BLaER1 treated with 17β-estradiol and CSF1 and Interleukin-3, amounts not matched to agents 10 nM and 100 nM (cell line): ENCODE measurements around the gene FNIP2.
"Not testable (repeated sequence)": the region's sequence is repeated elsewhere in the genome, so short reads cannot be mapped to it uniquely, and the experiment has no call there.

Experiments
- H3K27ac ChIP-seq, 11 experiments: shearing (Covaris generic); formaldehyde crosslinking; 2 replicates each; pipeline ENCODE4 v1.8.1; 2022
- H3K27me3 ChIP-seq, 11 experiments: shearing (Covaris generic); formaldehyde crosslinking; 2 replicates each; pipeline ENCODE4 v1.8.1; 2022
- H3K36me3 ChIP-seq, 11 experiments: shearing (Covaris generic); formaldehyde crosslinking; 2 replicates each; pipeline ENCODE4 v1.8.1; 2022
- H3K4me1 ChIP-seq, 10 experiments: shearing (Covaris generic); formaldehyde crosslinking; 2 replicates each; pipeline ENCODE4 v1.8.1; 2022
- H3K4me2 ChIP-seq, 11 experiments: shearing (Covaris generic); formaldehyde crosslinking; 2 replicates each; pipeline ENCODE4 v1.8.1; 2022
- H3K4me3 ChIP-seq, 10 experiments: shearing (Covaris generic); formaldehyde crosslinking; 2 replicates each; pipeline ENCODE4 v1.8.1; 2022
- H3K9ac ChIP-seq, 11 experiments: shearing (Covaris generic); formaldehyde crosslinking; 2 replicates each; pipeline ENCODE4 v1.8.1; 2022
- H3K9me3 ChIP-seq, 11 experiments: shearing (Covaris generic); formaldehyde crosslinking; replicated peaks in 1 of 11; 2 replicates each; pipeline ENCODE4 v1.8.1; 2022
- H4K20me1 ChIP-seq, 11 experiments: shearing (Covaris generic); formaldehyde crosslinking; 2 replicates each; pipeline ENCODE4 v1.8.1; 2022
- Cebpa-rat ChIP-seq, 11 experiments: shearing (Covaris generic); IDR thresholded peaks; 2 replicates each; pipeline ENCODE4 v1.8.1; 2022

FNIP2 gene

GRCh38 chr4:158903079-158903456 lies 134.2 kb downstream of the FNIP2 start:
- no peak for TF ChIP-seq Cebpa-rat (IDR thresholded peaks at IDR 0.05)
- H3K4me1 ChIP-seq: peaks cover 10 to 32% (median 19%) of the 10 kb centered on the region in 10 experiments
- no peak overlapping the region for H3K9ac ChIP-seq
- H3K27me3 ChIP-seq: no peaks in the 10 kb centered on the region
- H3K36me3 ChIP-seq: peaks cover 14 to 97% (median 27%) of the 10 kb centered on the region in 11 experiments
- H3K4me2 ChIP-seq: no peak overlapping the region
- H4K20me1 ChIP-seq: peaks cover 0 to 94% (median 0%) of the 10 kb centered on the region in 11 experiments; a peak in 4 of 22 replicates
- H3K4me3 ChIP-seq: no peak overlapping the region
- no peak overlapping the region for H3K27ac ChIP-seq
- H3K9me3 ChIP-seq: peaks cover 0 to 28% (median 25%) of the 10 kb centered on the region in 11 experiments; a peak in 16 of 22 replicates

- Histone ChIP-seq H3K27me3 (no peaks in the 10 kb centered on the region), H4K20me1 (peaks cover 0 to 93% (median 0%) of the 10 kb centered on the region in 11 experiments; a peak in 4 of 22 replicates), H3K4me1 (peaks cover 10 to 32% (median 19%) of the 10 kb centered on the region in 10 experiments), H3K36me3 (peaks cover 14 to 97% (median 27%) of the 10 kb centered on the region in 11 experiments), H3K27ac (no peak overlapping the region), H3K9me3 (peaks cover 0 to 26% (median 21%) of the 10 kb centered on the region in 11 experiments; a peak in 16 of 22 replicates), H3K4me2 (no peak overlapping the region), H3K4me3 (no peak overlapping the region), H3K9ac (no peak overlapping the region)
- no peak for TF ChIP-seq Cebpa-rat (IDR thresholded peaks at IDR 0.05)
Measured at GRCh38 chr4:158903472-158904043, 134.7 kb downstream of the FNIP2 start.

GRCh38 chr4:158904815-158905214 lies 136.0 kb downstream of the FNIP2 start:
- no peak for TF ChIP-seq Cebpa-rat (IDR thresholded peaks at IDR 0.05)
- peak overlapping the region in 10 of 11 experiments; percentile 6 to 69 (median 50); a peak in 19 of 22 replicates for H3K4me2 ChIP-seq
- no peak overlapping the region for H3K9ac ChIP-seq
- peaks cover 10 to 32% (median 19%) of the 10 kb centered on the region in 10 experiments for H3K4me1 ChIP-seq
- H3K4me3 ChIP-seq: no peak overlapping the region
- H4K20me1 ChIP-seq: peaks cover 0 to 85% (median 0%) of the 10 kb centered on the region in 11 experiments; a peak in 4 of 22 replicates
- no peaks in the 10 kb centered on the region for H3K27me3 ChIP-seq
- no peak overlapping the region for H3K27ac ChIP-seq
- H3K36me3 ChIP-seq: peaks cover 13 to 97% (median 24%) of the 10 kb centered on the region in 11 experiments
- peaks cover 0 to 26% (median 19%) of the 10 kb centered on the region in 11 experiments; a peak in 16 of 22 replicates for H3K9me3 ChIP-seq

- Histone ChIP-seq H3K4me3 (no peak overlapping the region), H3K36me3 (peaks cover 13 to 93% (median 23%) of the 10 kb centered on the region in 11 experiments), H4K20me1 (peaks cover 0 to 73% (median 0%) of the 10 kb centered on the region in 11 experiments; a peak in 4 of 22 replicates), H3K9ac (no peak overlapping the region), H3K4me2 (peak overlapping the region in 1 of 11 experiments; percentile 63; a peak in 2 of 22 replicates), H3K27me3 (no peaks in the 10 kb centered on the region), H3K27ac (no peak overlapping the region), H3K4me1 (peaks cover 10 to 32% (median 19%) of the 10 kb centered on the region in 10 experiments), H3K9me3 (peaks cover 0 to 19% (median 14%) of the 10 kb centered on the region in 11 experiments; a peak in 16 of 22 replicates)
- TF ChIP-seq Cebpa-rat (IDR thresholded peaks at IDR 0.05): no peak
Measured at GRCh38 chr4:158906073-158906472, 137.2 kb downstream of the FNIP2 start.

GRCh38 chr4:158912390-158912789 lies 143.6 kb downstream of the FNIP2 start:
- H3K27me3 ChIP-seq: no peaks in the 10 kb centered on the region
- H3K27ac ChIP-seq: no peak overlapping the region
- no peak overlapping the region for H3K4me3 ChIP-seq

GRCh38 chr4:158912806-158913205 lies 144.0 kb downstream of the FNIP2 start:
- no peak for TF ChIP-seq Cebpa-rat (IDR thresholded peaks at IDR 0.05)
- H3K27ac ChIP-seq: no peak overlapping the region
- H4K20me1 ChIP-seq: peaks cover 0 to 11% (median 0%) of the 10 kb centered on the region in 11 experiments; a peak in 1 of 22 replicates
- H3K4me2 ChIP-seq: no peak overlapping the region
- no peaks in the 10 kb centered on the region for H3K27me3 ChIP-seq
- H3K9ac ChIP-seq: no peak overlapping the region
- H3K4me1 ChIP-seq: peaks cover 0 to 29% (median 9%) of the 10 kb centered on the region in 10 experiments; a peak in 17 of 20 replicates
- H3K9me3 ChIP-seq: no peaks in the 10 kb centered on the region
- H3K4me3 ChIP-seq: no peak overlapping the region
- peaks cover 0 to 27% (median 0%) of the 10 kb centered on the region in 11 experiments; a peak in 4 of 22 replicates for H3K36me3 ChIP-seq

More at GRCh38 chr4:158912390-158912789, 143.6 kb downstream of the FNIP2 start:
- Histone ChIP-seq H3K9me3 (no peaks in the 10 kb centered on the region), H3K4me2 (no peak overlapping the region), H4K20me1 (peaks cover 0 to 12% (median 0%) of the 10 kb centered on the region in 11 experiments; a peak in 1 of 22 replicates), H3K4me1 (peaks cover 0 to 29% (median 9%) of the 10 kb centered on the region in 10 experiments; a peak in 17 of 20 replicates), H3K36me3 (peaks cover 0 to 30% (median 0%) of the 10 kb centered on the region in 11 experiments; a peak in 4 of 22 replicates), H3K9ac (no peak overlapping the region)
- no peak for TF ChIP-seq Cebpa-rat (IDR thresholded peaks at IDR 0.05)

- Histone ChIP-seq H3K4me2 (0 out of 22 replicates have a peak overlapping the region, but pooled peaks of 1 of the 11 experiments have one; percentile 11), H3K36me3 (peaks cover 0 to 19% (median 0%) of the 10 kb centered on the region in 11 experiments; a peak in 4 of 22 replicates), H3K4me1 (peaks cover 0 to 29% (median 9%) of the 10 kb centered on the region in 10 experiments; a peak in 17 of 20 replicates), H3K27me3 (no peaks in the 10 kb centered on the region), H3K9me3 (no peaks in the 10 kb centered on the region), H4K20me1 (peaks cover 0 to 4% (median 0%) of the 10 kb centered on the region in 11 experiments; a peak in 1 of 22 replicates), H3K9ac (no peak overlapping the region), H3K4me3 (no peak overlapping the region), H3K27ac (no peak overlapping the region)
- no peak for TF ChIP-seq Cebpa-rat (IDR thresholded peaks at IDR 0.05)
Measured at GRCh38 chr4:158913766-158914165, 144.9 kb downstream of the FNIP2 start.

GRCh38 chr4:158914218-158914617 lies 145.4 kb downstream of the FNIP2 start:
- Histone ChIP-seq H3K36me3 (peaks cover 0 to 14% (median 0%) of the 10 kb centered on the region in 11 experiments; a peak in 4 of 22 replicates), H3K4me3 (no peak overlapping the region), H3K9ac (no peak overlapping the region), H3K9me3 (peaks cover 0 to 4% (median 0%) of the 10 kb centered on the region in 11 experiments; a peak in 7 of 22 replicates), H3K4me1 (peaks cover 0 to 29% (median 9%) of the 10 kb centered on the region in 10 experiments; a peak in 17 of 20 replicates), H3K27me3 (no peaks in the 10 kb centered on the region), H3K4me2 (peak overlapping the region in 1 of 11 experiments; percentile 11; a peak in 1 of 22 replicates), H3K27ac (no peak overlapping the region), H4K20me1 (no peaks in the 10 kb centered on the region)
- TF ChIP-seq Cebpa-rat (IDR thresholded peaks at IDR 0.05): no peak

GRCh38 chr4:158915683-158916241 lies 146.9 kb downstream of the FNIP2 start:
- H3K36me3 ChIP-seq: no peaks in the 10 kb centered on the region
- no peak for TF ChIP-seq Cebpa-rat (IDR thresholded peaks at IDR 0.05)
- H3K4me2 ChIP-seq: peak overlapping the region in 10 of 11 experiments; percentile 14 to 55 (median 42); a peak in 14 of 22 replicates
- no peaks in the 10 kb centered on the region for H4K20me1 ChIP-seq
- no peak overlapping the region for H3K9ac ChIP-seq
- H3K27ac ChIP-seq: no peak overlapping the region
- H3K4me3 ChIP-seq: no peak overlapping the region
- H3K9me3 ChIP-seq: peaks cover 10 to 20% (median 14%) of the 10 kb centered on the region in 11 experiments
- H3K4me1 ChIP-seq: peaks cover 0 to 29% (median 9%) of the 10 kb centered on the region in 10 experiments; a peak in 17 of 20 replicates
- H3K27me3 ChIP-seq: no peaks in the 10 kb centered on the region

GRCh38 chr4:158920452-158920996 lies 151.7 kb downstream of the FNIP2 start:
- H4K20me1 ChIP-seq, H3K9ac ChIP-seq, H3K27ac ChIP-seq, H3K36me3 ChIP-seq, H3K4me3 ChIP-seq, H3K4me1 ChIP-seq, H3K27me3 ChIP-seq, H3K4me2 ChIP-seq: not testable (repeated sequence)
- H3K9me3 ChIP-seq: peaks cover 22 to 38% (median 27%) of the 10 kb centered on the region in 11 experiments

GRCh38 chr4:158927774-158928173 lies 158.9 kb downstream of the FNIP2 start:
- H3K9me3 ChIP-seq: peaks cover 15 to 24% (median 20%) of the 10 kb centered on the region in 11 experiments
- H3K27ac ChIP-seq, H3K36me3 ChIP-seq, H4K20me1 ChIP-seq, H3K4me3 ChIP-seq, H3K27me3 ChIP-seq, H3K4me1 ChIP-seq, H3K9ac ChIP-seq, H3K4me2 ChIP-seq: not testable (repeated sequence)
